SK-N-SH (cell line): ENCODE measurements around the gene RAB33A. TPM values are rescaled to one million over a fixed set of nuclear protein-coding genes. Genes with fewer than 3 reads are reported as not detected.

Experiments
- CTCF ChIA-PET: fragments of 300-600, 350-600 bp; formaldehyde crosslinking; extraction: SDS; loops from one replicate; lab custom pipeline; 2021; lab: Yijun Ruan, JAX
- POLR2A ChIA-PET: fragments of 350-600 bp; sonication (Branson Sonifier 250); formaldehyde crosslinking; extraction: SDS; loops from one replicate; lab custom pipeline; 2020; ENCODE audit warnings: antibody characterized with exemption, inconsistent platforms; lab: Yijun Ruan, JAX
- DNase-seq: peaks from one replicate; pipeline ENCODE4 v3.0.0; 2012
- H2AFZ ChIP-seq: fragments of 200-600 bp; sonication (generic); 2 replicates; pipeline ENCODE4 v1.8.1; 2016; ENCODE audit warnings: antibody characterized with exemption, mild to moderate bottlenecking, low read depth
- H3F3A ChIP-seq: fragments of 200-600 bp; sonication (generic); replicated peaks from 2 replicates; pipeline ENCODE3; 2016; ENCODE audit warnings: antibody characterized with exemption, mild to moderate bottlenecking; ENCODE audit not compliant: insufficient read depth
- H3K27ac ChIP-seq, 2 experiments: fragments of 200-500 bp in 1 of 2; fragments of 200-600 bp in 1 of 2; sonication (Bioruptor generic) in 1 of 2; sonication (generic), shearing (Covaris generic) in 1 of 2; 2 replicates each; pipeline versions ENCODE4 v1.5.1 to v1.6.1; 2014 to 2016; ENCODE audit warnings: low read depth in 2 of 2, inconsistent platforms in 1 of 2, low read length in 1 of 2, mild to moderate bottlenecking in 1 of 2, mixed read lengths in 1 of 2
- H3K27me3 ChIP-seq: fragments of 200-600 bp; sonication (generic), shearing (Covaris generic); 2 replicates; pipeline ENCODE4 v1.6.1; 2016; ENCODE audit warnings: mixed run types; ENCODE audit not compliant: insufficient read depth
- H3K36me3 ChIP-seq, 2 experiments: fragments of 200-500 bp in 1 of 2; fragments of 200-600 bp in 1 of 2; sonication (Bioruptor generic) in 1 of 2; sonication (generic) in 1 of 2; replicated peaks in 1 of 2; 2 replicates each; pipeline versions ENCODE3 to v1.5.1; 2014 to 2016; ENCODE audit warnings: low read length in 1 of 2, mild to moderate bottlenecking in 1 of 2; ENCODE audit not compliant: insufficient read depth in 2 of 2, control insufficient read depth in 1 of 2
- H3K4me1 ChIP-seq, 2 experiments: fragments of 200-500 bp in 1 of 2; fragments of 200-600 bp in 1 of 2; sonication (Bioruptor generic) in 1 of 2; sonication (generic), shearing (Covaris generic) in 1 of 2; 2 replicates each; pipeline versions ENCODE4 v1.5.1 to v1.6.1; 2014 to 2016; ENCODE audit warnings: low read depth in 1 of 2, low read length in 1 of 2, mixed run types in 1 of 2; ENCODE audit not compliant: insufficient read depth in 2 of 2, control insufficient read depth in 1 of 2
- H3K4me2 ChIP-seq: fragments of 200-600 bp; sonication (generic), shearing (Covaris generic); 2 replicates; pipeline ENCODE4 v1.6.1; 2017; ENCODE audit warnings: mixed run types
- H3K4me3 ChIP-seq, 2 experiments: fragments of 200-500 bp in 1 of 2; fragments of 200-600 bp in 1 of 2; sonication (Bioruptor generic) in 1 of 2; sonication (generic), shearing (Covaris generic) in 1 of 2; 2 replicates each; pipeline versions ENCODE4 v1.5.1 to v1.8.1; 2014 to 2016; ENCODE audit warnings: low read depth in 2 of 2, inconsistent platforms in 1 of 2, low read length in 1 of 2, mild to moderate bottlenecking in 1 of 2, mixed read lengths in 1 of 2, moderate library complexity in 1 of 2
- H3K79me2 ChIP-seq: fragments of 200-600 bp; sonication (generic); 2 replicates; pipeline ENCODE4 v1.8.1; 2017; ENCODE audit warnings: mild to moderate bottlenecking; ENCODE audit not compliant: insufficient read depth
- H3K9ac ChIP-seq: fragments of 200-600 bp; sonication (generic); 2 replicates; pipeline ENCODE4 v1.6.1; 2017; ENCODE audit warnings: mixed run types
- H3K9me2 ChIP-seq: fragments of 200-600 bp; sonication (generic); 2 replicates; pipeline ENCODE4 v1.6.1; 2017; ENCODE audit warnings: mixed run types
- H3K9me3 ChIP-seq: fragments of 200-600 bp; sonication (generic); 2 replicates; pipeline ENCODE4 v1.6.1; 2017; ENCODE audit warnings: mixed run types, mild to moderate bottlenecking, moderate library complexity
- H4K20me1 ChIP-seq: fragments of 200-600 bp; sonication (generic); 2 replicates; pipeline ENCODE4 v1.6.1; 2017; ENCODE audit warnings: mild to moderate bottlenecking, mixed run types; ENCODE audit not compliant: insufficient read depth
- CTCF ChIP-seq: fragments of 200-600 bp; sonication (generic); IDR thresholded peaks from 2 replicates; pipeline ENCODE4 v1.6.1; 2017; ENCODE audit warnings: antibody characterized with exemption, mild to moderate bottlenecking, moderate library complexity
- EP300 ChIP-seq, 2 experiments: IDR thresholded peaks; 2 replicates each; pipeline versions ENCODE4 v1.4.0 to v1.6.1; 2012; ENCODE audit warnings: borderline replicate concordance in 1 of 2, low read depth in 1 of 2, low read length in 1 of 2
- FOXJ3 ChIP-seq: sonication (generic); formaldehyde crosslinking; IDR thresholded peaks from 2 replicates; pipeline ENCODE4 v1.5.1; 2020; ENCODE audit warnings: mild to moderate bottlenecking, missing genetic modification reagents
- JUND ChIP-seq: IDR thresholded peaks from 2 replicates; pipeline ENCODE4 v1.4.0; 2012
- MXI1 ChIP-seq: IDR thresholded peaks from 2 replicates; pipeline ENCODE4 v1.6.1; 2012; ENCODE audit warnings: mild to moderate bottlenecking, low read depth, low read length, improper control_type of control experiment
- POLR2AphosphoS5 ChIP-seq: IDR thresholded peaks from 2 replicates; pipeline ENCODE4 v1.6.1; 2012; ENCODE audit warnings: low read depth, low read length
- RCOR1 ChIP-seq: fragments of 150-350 bp; IDR thresholded peaks from 2 replicates; pipeline ENCODE4 v1.6.1; 2017; ENCODE audit warnings: antibody characterized with exemption, low read length
- RFX5 ChIP-seq: IDR thresholded peaks from 2 replicates; pipeline ENCODE4 v1.6.1; 2012; ENCODE audit warnings: mild to moderate bottlenecking, improper control_type of control experiment, low read length
- SIN3A ChIP-seq: IDR thresholded peaks from 2 replicates; pipeline ENCODE4 v1.6.1; 2012; ENCODE audit warnings: low read depth, mild to moderate bottlenecking, low read length, moderate library complexity, borderline replicate concordance
- SMC3 ChIP-seq: IDR thresholded peaks from 2 replicates; pipeline ENCODE4 v1.6.1; 2012; ENCODE audit warnings: low read depth, low read length, improper control_type of control experiment
- TEAD4 ChIP-seq: IDR thresholded peaks from 2 replicates; pipeline ENCODE4 v1.4.0; 2012; ENCODE audit warnings: mild to moderate bottlenecking, borderline replicate concordance; ENCODE audit not compliant: insufficient read depth
- YY1 ChIP-seq: IDR thresholded peaks from 2 replicates; pipeline ENCODE4 v1.4.0; 2012; ENCODE audit warnings: low read depth, mild to moderate bottlenecking
- WGBS: methylation state at CpG from one replicate; pipeline ENCODE4 v1.1.6; 2017; ENCODE audit warnings: low lambda C conversion rate; 5-methylcytosine and 5-hydroxymethylcytosine counted together
- polyA plus RNA-seq, 3 experiments: library from polyadenylated mRNA; depleted of rRNA; stranded (reverse); fragments of >200 nt; gene quantifications; 2 replicates each; pipeline ENCODE4 v1.2.3, GENCODE V29; 2012
- TF ChIP-seq, protein P1 (sequence below): fragments of 150-350 bp; IDR thresholded peaks from 2 replicates; pipeline ENCODE4 v1.6.1; 2017; ENCODE audit warnings: antibody characterized with exemption, low read length, low read depth, borderline replicate concordance
- TF ChIP-seq, protein P2 (sequence below): IDR thresholded peaks from 2 replicates; pipeline ENCODE4 v1.6.1; 2012; ENCODE audit warnings: mild to moderate bottlenecking, low read depth, low read length, moderate library complexity
- TF ChIP-seq, protein P3 (sequence below): IDR thresholded peaks from 2 replicates; pipeline ENCODE4 v1.4.0; 2012; ENCODE audit warnings: low read depth, borderline replicate concordance

Gene RAB33A
- polyA plus RNA-seq, 1 of the 3 experiments (the other 2 are of a cell fraction): 1.2 TPM

DNA sequence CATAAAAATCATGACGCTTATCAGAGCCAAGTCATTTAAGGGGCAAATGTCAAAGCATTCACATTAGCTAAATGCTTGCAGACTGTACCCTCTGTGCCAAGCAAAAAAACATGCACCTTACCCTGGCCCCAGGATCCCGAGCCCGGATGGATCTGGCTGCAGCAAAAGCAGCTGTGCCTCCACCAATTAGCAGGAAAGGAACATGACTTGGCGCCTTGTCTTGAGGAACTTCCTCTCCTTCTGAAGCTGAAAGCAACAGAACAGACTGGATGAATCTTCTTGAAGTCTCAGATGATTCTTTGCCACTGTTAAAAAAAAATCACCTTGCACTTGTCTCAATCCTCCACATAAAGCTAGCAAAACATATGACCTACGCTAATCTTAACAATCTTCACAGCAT, 24.1 kb upstream of the RAB33A start:
- Histone ChIP-seq H3K9me2 (no peaks in the 10 kb centered on the region), H3K9ac (no peak overlapping the region), H3K79me2 (no peaks in the 10 kb centered on the region), H3K36me3 (peaks cover 20 to 32% of the 10 kb centered on the region in 2 experiments), H2AFZ (no peak overlapping the region), H3K9me3 (no peaks in the 10 kb centered on the region), H3K4me2 (no peak overlapping the region), H3K4me3 (no peak overlapping the region), H3K27ac (no peak overlapping the region), H3K27me3 (no peaks in the 10 kb centered on the region), H3K4me1 (no peaks in the 10 kb centered on the region), H3F3A (no peaks in the 10 kb centered on the region), H4K20me1 (no peaks in the 10 kb centered on the region)
- POLR2A ChIA-PET: no interaction called here
- 94% methylated on average over 5 of the region's 5 CpGs for WGBS
- CTCF ChIA-PET: interaction anchor here (1.6 to 1.7 kb wide), 2 partner anchors 44 to 68 kb away, joined by 6 read pairs; no protein-coding TSS in a partner anchor
- TF ChIP-seq, protein P1, sequence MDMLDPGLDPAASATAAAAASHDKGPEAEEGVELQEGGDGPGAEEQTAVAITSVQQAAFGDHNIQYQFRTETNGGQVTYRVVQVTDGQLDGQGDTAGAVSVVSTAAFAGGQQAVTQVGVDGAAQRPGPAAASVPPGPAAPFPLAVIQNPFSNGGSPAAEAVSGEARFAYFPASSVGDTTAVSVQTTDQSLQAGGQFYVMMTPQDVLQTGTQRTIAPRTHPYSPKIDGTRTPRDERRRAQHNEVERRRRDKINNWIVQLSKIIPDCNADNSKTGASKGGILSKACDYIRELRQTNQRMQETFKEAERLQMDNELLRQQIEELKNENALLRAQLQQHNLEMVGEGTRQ: no peak
- TF ChIP-seq SIN3A: no peak
- no peak for TF ChIP-seq POLR2AphosphoS5
- no peak for TF ChIP-seq MXI1
- no peak for TF ChIP-seq EP300 (IDR thresholded peaks at IDR 0.05; ENCODE audit: borderline replicate concordance in 1 of 2, low read depth in 1 of 2, low read length in 1 of 2)
- TF ChIP-seq JUND: no peak
- TF ChIP-seq RFX5: no peak
- TF ChIP-seq SMC3: no peak
- TF ChIP-seq, protein P2, sequence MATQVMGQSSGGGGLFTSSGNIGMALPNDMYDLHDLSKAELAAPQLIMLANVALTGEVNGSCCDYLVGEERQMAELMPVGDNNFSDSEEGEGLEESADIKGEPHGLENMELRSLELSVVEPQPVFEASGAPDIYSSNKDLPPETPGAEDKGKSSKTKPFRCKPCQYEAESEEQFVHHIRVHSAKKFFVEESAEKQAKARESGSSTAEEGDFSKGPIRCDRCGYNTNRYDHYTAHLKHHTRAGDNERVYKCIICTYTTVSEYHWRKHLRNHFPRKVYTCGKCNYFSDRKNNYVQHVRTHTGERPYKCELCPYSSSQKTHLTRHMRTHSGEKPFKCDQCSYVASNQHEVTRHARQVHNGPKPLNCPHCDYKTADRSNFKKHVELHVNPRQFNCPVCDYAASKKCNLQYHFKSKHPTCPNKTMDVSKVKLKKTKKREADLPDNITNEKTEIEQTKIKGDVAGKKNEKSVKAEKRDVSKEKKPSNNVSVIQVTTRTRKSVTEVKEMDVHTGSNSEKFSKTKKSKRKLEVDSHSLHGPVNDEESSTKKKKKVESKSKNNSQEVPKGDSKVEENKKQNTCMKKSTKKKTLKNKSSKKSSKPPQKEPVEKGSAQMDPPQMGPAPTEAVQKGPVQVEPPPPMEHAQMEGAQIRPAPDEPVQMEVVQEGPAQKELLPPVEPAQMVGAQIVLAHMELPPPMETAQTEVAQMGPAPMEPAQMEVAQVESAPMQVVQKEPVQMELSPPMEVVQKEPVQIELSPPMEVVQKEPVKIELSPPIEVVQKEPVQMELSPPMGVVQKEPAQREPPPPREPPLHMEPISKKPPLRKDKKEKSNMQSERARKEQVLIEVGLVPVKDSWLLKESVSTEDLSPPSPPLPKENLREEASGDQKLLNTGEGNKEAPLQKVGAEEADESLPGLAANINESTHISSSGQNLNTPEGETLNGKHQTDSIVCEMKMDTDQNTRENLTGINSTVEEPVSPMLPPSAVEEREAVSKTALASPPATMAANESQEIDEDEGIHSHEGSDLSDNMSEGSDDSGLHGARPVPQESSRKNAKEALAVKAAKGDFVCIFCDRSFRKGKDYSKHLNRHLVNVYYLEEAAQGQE: no peak
- TF ChIP-seq, protein P3, sequence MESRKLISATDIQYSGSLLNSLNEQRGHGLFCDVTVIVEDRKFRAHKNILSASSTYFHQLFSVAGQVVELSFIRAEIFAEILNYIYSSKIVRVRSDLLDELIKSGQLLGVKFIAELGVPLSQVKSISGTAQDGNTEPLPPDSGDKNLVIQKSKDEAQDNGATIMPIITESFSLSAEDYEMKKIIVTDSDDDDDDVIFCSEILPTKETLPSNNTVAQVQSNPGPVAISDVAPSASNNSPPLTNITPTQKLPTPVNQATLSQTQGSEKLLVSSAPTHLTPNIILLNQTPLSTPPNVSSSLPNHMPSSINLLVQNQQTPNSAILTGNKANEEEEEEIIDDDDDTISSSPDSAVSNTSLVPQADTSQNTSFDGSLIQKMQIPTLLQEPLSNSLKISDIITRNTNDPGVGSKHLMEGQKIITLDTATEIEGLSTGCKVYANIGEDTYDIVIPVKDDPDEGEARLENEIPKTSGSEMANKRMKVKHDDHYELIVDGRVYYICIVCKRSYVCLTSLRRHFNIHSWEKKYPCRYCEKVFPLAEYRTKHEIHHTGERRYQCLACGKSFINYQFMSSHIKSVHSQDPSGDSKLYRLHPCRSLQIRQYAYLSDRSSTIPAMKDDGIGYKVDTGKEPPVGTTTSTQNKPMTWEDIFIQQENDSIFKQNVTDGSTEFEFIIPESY: no peak
- no peak for TF ChIP-seq CTCF
- no peak for TF ChIP-seq YY1
- TF ChIP-seq TEAD4: no peak
- TF ChIP-seq FOXJ3 (CRISPR knock-in tag): no peak
- TF ChIP-seq RCOR1: no peak
- no peak for DNase-seq
